ENCODE data around the gene DENND1B. TPM values are rescaled to one million over a fixed set of nuclear protein-coding genes. Genes with fewer than 3 reads are reported as not detected.

Gene DENND1B
- total and polyA plus RNA-seq, 2 of the 13 experiments (the other 11 are each of a cell fraction or from before 2014, with no cell fraction given): 2.6 to 5.7 TPM

DNA sequence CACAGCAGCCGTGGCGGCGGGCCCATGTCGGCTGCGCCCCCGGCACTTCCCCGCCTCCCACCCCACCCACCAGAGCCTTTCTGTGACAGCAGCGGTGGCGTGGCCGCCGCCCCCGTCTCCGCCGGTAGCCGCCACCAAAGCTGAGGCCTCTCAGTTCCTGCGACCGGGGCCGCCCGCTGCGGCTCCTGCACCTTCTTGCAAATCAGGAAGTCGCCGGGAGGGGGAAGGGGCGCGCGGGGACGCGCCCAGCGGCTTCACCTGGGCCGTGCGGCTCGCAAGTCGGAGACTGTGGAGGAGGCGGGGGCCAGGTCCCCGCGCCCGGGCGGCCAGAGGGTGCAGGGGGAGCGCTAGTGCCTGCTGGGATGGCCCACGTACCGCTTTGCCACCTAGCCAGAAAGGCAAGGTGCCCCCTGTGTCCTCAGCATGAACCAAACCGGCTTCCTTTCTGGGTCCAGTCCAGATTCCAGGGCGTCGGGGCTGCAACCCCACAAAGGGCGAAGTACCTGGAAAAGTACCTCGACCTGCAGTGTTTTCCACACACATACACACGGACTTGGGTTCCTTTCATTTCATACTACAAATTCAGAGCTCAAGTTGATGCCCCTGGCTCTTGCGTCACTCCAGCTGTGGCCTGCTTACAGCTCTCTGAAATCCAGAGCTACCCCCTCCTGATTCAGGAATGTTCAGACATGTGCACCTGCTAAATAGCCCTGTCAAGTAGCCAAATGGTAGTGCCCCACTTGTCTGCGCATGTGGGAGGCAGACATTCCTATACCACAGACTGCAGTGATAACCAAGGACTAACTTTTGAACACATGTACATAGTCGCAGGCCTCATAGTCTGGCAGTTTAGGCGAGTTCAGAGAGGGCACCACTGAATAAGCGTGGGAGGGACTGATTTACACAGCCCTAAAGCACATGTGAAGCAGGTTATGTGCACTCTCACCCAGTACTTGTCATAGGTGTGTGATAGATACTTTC, at the start of gene DENND1B (continued):
- 0 out of 2 replicates have a peak, but pooled peaks have one; percentile 43 for TF ChIP-seq FOXO4 (CRISPR knock-in tag; conservative IDR thresholded peaks at IDR 0.05)
- peak in 1 of 2 experiments; percentile 41; a peak in 1 of 4 replicates for TF ChIP-seq KLF16 (CRISPR knock-in tag; IDR thresholded peaks at IDR 0.05)
- TF ChIP-seq SP5 (CRISPR knock-in tag; IDR thresholded peaks at IDR 0.05; ENCODE audit: borderline replicate concordance, low read depth): 0 out of 2 replicates have a peak, but pooled peaks have one; percentile 13
- 0 out of 2 replicates have a peak, but pooled peaks have one; percentile 39 for TF ChIP-seq SMYD3 (CRISPR knock-in tag; IDR thresholded peaks at IDR 0.05)
- no peak for TF ChIP-seq ZNF136 (CRISPR knock-in tag; IDR thresholded peaks at IDR 0.05; ENCODE audit: low read depth)
- TF ChIP-seq ERF (CRISPR knock-in tag; IDR thresholded peaks at IDR 0.05): 0 out of 2 replicates have a peak, but pooled peaks have one; percentile 29
- TF ChIP-seq, protein P1, sequence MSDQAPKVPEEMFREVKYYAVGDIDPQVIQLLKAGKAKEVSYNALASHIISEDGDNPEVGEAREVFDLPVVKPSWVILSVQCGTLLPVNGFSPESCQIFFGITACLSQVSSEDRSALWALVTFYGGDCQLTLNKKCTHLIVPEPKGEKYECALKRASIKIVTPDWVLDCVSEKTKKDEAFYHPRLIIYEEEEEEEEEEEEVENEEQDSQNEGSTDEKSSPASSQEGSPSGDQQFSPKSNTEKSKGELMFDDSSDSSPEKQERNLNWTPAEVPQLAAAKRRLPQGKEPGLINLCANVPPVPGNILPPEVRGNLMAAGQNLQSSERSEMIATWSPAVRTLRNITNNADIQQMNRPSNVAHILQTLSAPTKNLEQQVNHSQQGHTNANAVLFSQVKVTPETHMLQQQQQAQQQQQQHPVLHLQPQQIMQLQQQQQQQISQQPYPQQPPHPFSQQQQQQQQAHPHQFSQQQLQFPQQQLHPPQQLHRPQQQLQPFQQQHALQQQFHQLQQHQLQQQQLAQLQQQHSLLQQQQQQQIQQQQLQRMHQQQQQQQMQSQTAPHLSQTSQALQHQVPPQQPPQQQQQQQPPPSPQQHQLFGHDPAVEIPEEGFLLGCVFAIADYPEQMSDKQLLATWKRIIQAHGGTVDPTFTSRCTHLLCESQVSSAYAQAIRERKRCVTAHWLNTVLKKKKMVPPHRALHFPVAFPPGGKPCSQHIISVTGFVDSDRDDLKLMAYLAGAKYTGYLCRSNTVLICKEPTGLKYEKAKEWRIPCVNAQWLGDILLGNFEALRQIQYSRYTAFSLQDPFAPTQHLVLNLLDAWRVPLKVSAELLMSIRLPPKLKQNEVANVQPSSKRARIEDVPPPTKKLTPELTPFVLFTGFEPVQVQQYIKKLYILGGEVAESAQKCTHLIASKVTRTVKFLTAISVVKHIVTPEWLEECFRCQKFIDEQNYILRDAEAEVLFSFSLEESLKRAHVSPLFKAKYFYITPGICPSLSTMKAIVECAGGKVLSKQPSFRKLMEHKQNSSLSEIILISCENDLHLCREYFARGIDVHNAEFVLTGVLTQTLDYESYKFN (CRISPR knock-in tag; conservative IDR thresholded peaks at IDR 0.05): peak; percentile 28; the same call in 1 of the 2 replicates
- 0 out of 2 replicates have a peak, but pooled peaks have one; percentile 51 for TF ChIP-seq ZNF329 (CRISPR knock-in tag; IDR thresholded peaks at IDR 0.05; ENCODE audit: low read depth)
- TF ChIP-seq SP1 (IDR thresholded peaks at IDR 0.05): no peak
- no peak for TF ChIP-seq SP1 (CRISPR knock-in tag; IDR thresholded peaks at IDR 0.05)
- no peak for TF ChIP-seq ZNF740 (CRISPR knock-in tag; IDR thresholded peaks at IDR 0.05)
- 0 out of 2 replicates have a peak, but pooled peaks have one; percentile 46 for TF ChIP-seq ZNF510 (CRISPR knock-in tag; IDR thresholded peaks at IDR 0.05; ENCODE audit: low read depth)
- no peak for TF ChIP-seq ZNF263 (CRISPR knock-in tag; IDR thresholded peaks at IDR 0.05)
- peak; percentile 60 for TF ChIP-seq HDAC1 (CRISPR knock-in tag; IDR thresholded peaks at IDR 0.05)
- no peak for TF ChIP-seq USF2 (IDR thresholded peaks at IDR 0.05; ENCODE audit: low read depth, low read length)
- no peak for TF ChIP-seq USF2 (CRISPR knock-in tag; IDR thresholded peaks at IDR 0.05; ENCODE audit: borderline replicate concordance)
- TF ChIP-seq ZGPAT (CRISPR knock-in tag; IDR thresholded peaks at IDR 0.05): peak; percentile 55; the same call in 1 of the 2 replicates
- no peak for TF ChIP-seq HDAC2 (CRISPR knock-in tag; IDR thresholded peaks at IDR 0.05)
